DMS 273 (cell line): ENCODE results near the gene KANK3.
A peak's percentile ranks its signal among the peaks of the same experiment; 100 is the strongest.
"Not testable (repeated sequence)": the region's sequence is repeated elsewhere in the genome, so short reads cannot be mapped to it uniquely, and the experiment has no call there.

Source experiments
- DNase-seq: peaks from one replicate; lab custom pipeline; 2025; ENCODE audit not compliant: unreplicated experiment; lab: John Stamatoyannopoulos, UW

Gene KANK3

GRCh38 chr19:8320564-8321066 is 22.4 kb downstream of the KANK3 start:
- no peak for DNase-seq

GRCh38 chr19:8319807-8320520 is 23.1 kb downstream of the KANK3 start:
- DNase-seq = no peak

GRCh38 chr19:8318835-8319234 is 24.2 kb downstream of the KANK3 start:
- not testable (repeated sequence) for DNase-seq

GRCh38 chr19:8316351-8317125 is 26.5 kb downstream of the KANK3 start:
- no peak for DNase-seq

GRCh38 chr19:8314981-8315640 is 28.0 kb downstream of the KANK3 start:
- not testable (repeated sequence) for DNase-seq

GRCh38 chr19:8311461-8312260 is 31.4 kb downstream of the KANK3 start:
- peak; percentile 50 for DNase-seq

- DNase-seq = no peak
These were observed 32.6 kb downstream of the KANK3 start for GRCh38 chr19:8310342-8311055.

GRCh38 chr19:8308891-8309291 is 34.2 kb downstream of the KANK3 start:
- DNase-seq = no peak

- DNase-seq = peak; percentile 98
These were observed 34.8 kb downstream of the KANK3 start, which contains the start of gene CD320 for GRCh38 chr19:8307965-8308866. Gene CD320, minus strand, starts transcription at chr19:8308358. Its CDS starts 68 bp downstream, at chr19:8308290.

- DNase-seq = peak; percentile 70
These were observed 35.6 kb downstream of the KANK3 start for GRCh38 chr19:8307400-8307964.

- DNase-seq = no peak
These were observed 36.6 kb downstream of the KANK3 start for GRCh38 chr19:8306235-8307054.

GRCh38 chr19:8305798-8306197 is 37.3 kb downstream of the KANK3 start:
- DNase-seq = no peak

- peak; percentile 44 for DNase-seq
These were observed 38.0 kb downstream of the KANK3 start for GRCh38 chr19:8304841-8305621.

- peak; percentile 58 for DNase-seq
These were observed 40.3 kb downstream of the KANK3 start for GRCh38 chr19:8302734-8303133.

- DNase-seq = peak; percentile 75
These were observed 40.7 kb downstream of the KANK3 start for GRCh38 chr19:8302357-8302691.

- not testable (repeated sequence) for DNase-seq
These were observed 51.7 kb downstream of the KANK3 start for GRCh38 chr19:8291337-8291736.

- DNase-seq = not testable (repeated sequence)
These were observed 66.6 kb downstream of the KANK3 start for GRCh38 chr19:8276508-8276907.
